ENCODE measurements around the gene ACADSB. TPM values are rescaled to one million over a fixed set of nuclear protein-coding genes. Genes with fewer than 3 reads are reported as not detected.

The ACADSB gene
- total and polyA plus RNA-seq, 10 of the 15 experiments (the other 5 are each of a cell fraction or from before 2014, with no cell fraction given): 10.8 to 24.0 (median 15.0) TPM

GRCh38 chr10:122962405-122962804 is 46.4 kb upstream of the ACADSB start:
- CTCF ChIA-PET: interaction anchor here (1.5 kb wide), 1 partner anchor 9 kb away, joined by 5 read pairs; no protein-coding TSS in a partner anchor
- ATAC-seq: no peak
- SMC1A ChIA-PET (ENCODE audit: uncharacterized antibody, unreplicated experiment): interaction anchor here (1.4 kb wide), 1 partner anchor 11 kb away, joined by 4 read pairs; no protein-coding TSS in a partner anchor
- no TSS peak for BruUV-seq (replicated peaks)
- no peak for FAIRE-seq
- no peaks in the 10 kb centered on the region; the same call in 2 of the 3 replicates for H3K9me3 ChIP-seq (replicated peaks; ENCODE audit: control insufficient read depth, insufficient read depth, low read length)
- no peak overlapping the region for H3K4me2 ChIP-seq (ENCODE audit: control insufficient read depth, insufficient read depth)
- no peak overlapping the region for H3K4me3 ChIP-seq
- WGBS (ENCODE audit: insufficient coverage, insufficient replicate concordance, low lambda C conversion rate, missing lambda C conversion rate): 24% methylated on average over 3 of the region's 3 CpGs
- no peak for DNase-seq (ENCODE audit: low read depth, low spot score)
- POLR2A ChIA-PET: interaction anchor here (0.7 kb wide), 1 partner anchor 46 kb away, joined by 5 read pairs; no protein-coding TSS in a partner anchor
- H4K20me1 ChIP-seq (ENCODE audit: control insufficient read depth, insufficient read depth): no peaks in the 10 kb centered on the region
- H3K79me2 ChIP-seq (ENCODE audit: control insufficient read depth, insufficient read depth, low read length): no peaks in the 10 kb centered on the region
- in situ Hi-C loops (cut with MboI) (no loop called here), intact Hi-C loops (cut with micrococcal nuclease; ENCODE audit: unreplicated experiment) (no loop called here)
- no peak overlapping the region for H2AFZ ChIP-seq (ENCODE audit: control insufficient read depth, low read depth, low read length)
- no peaks in the 10 kb centered on the region for H3K36me3 ChIP-seq (ENCODE audit: control insufficient read depth in 2 of 2, insufficient read depth in 2 of 2, low read length in 1 of 2)
- H3K4me1 ChIP-seq (ENCODE audit: control insufficient read depth, insufficient read depth, low read length): no peaks in the 10 kb centered on the region
- no peak overlapping the region for H3K9ac ChIP-seq (ENCODE audit: control insufficient read depth, insufficient read depth, low read length)
- TF ChIP-seq ZNF592 (IDR thresholded peaks at IDR 0.05) (no peak), FOS (IDR thresholded peaks at IDR 0.05; ENCODE audit: borderline replicate concordance, extremely low read depth, insufficient read length) (no peak), POLR2AphosphoS2 (IDR thresholded peaks at IDR 0.05; ENCODE audit: low read depth, low read length) (no peak), SMAD5 (IDR thresholded peaks at IDR 0.05; ENCODE audit: low read depth) (no peak)
- TF ChIP-seq, protein P1, sequence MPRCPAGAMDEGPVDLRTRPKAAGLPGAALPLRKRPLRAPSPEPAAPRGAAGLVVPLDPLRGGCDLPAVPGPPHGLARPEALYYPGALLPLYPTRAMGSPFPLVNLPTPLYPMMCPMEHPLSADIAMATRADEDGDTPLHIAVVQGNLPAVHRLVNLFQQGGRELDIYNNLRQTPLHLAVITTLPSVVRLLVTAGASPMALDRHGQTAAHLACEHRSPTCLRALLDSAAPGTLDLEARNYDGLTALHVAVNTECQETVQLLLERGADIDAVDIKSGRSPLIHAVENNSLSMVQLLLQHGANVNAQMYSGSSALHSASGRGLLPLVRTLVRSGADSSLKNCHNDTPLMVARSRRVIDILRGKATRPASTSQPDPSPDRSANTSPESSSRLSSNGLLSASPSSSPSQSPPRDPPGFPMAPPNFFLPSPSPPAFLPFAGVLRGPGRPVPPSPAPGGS (IDR thresholded peaks at IDR 0.05; ENCODE audit: borderline replicate concordance, insufficient read depth, low read depth, low read length, poor library complexity, severe bottlenecking): no peak
- peaks cover 0 to 3% of the 10 kb centered on the region in 2 experiments; a peak in 1 of 4 replicates for H3K27me3 ChIP-seq (replicated peaks in 1 of 2; ENCODE audit: control insufficient read depth in 2 of 2, insufficient read depth in 2 of 2, low read length in 1 of 2)
- RAD21 ChIA-PET (ENCODE audit: unreplicated experiment): interaction anchor here (1.1 kb wide), 1 partner anchor 43 kb away, joined by 3 read pairs; no protein-coding TSS in a partner anchor
- H3K27ac ChIP-seq (ENCODE audit: control insufficient read depth, insufficient read depth): no peak overlapping the region
